Measurements from ENCODE around the gene MORN5.
A peak's percentile ranks its signal among the peaks of the same experiment; 100 is the strongest.

MORN5 gene

DNA sequence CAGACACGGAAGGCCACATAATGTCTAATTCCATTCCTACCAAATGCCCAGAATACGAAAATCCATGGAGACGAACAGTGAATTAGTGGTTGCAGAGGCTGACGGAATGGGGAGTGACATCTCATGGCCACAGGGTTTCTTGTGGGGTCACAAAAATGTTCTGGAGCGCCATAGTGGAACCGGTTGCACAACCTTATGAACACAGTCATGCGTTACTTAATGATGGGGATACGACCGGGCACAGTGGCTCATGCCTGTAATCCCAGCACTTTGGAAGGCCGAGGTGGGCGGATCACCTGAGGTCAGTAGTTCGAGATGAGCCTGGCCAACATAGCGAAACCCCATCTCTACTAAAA lies 40.6 kb upstream of the MORN5 start:
- peaks cover under 1% of the 10 kb centered on the region for H3K27me3 ChIP-seq (ENCODE audit: control insufficient read depth, insufficient read depth, low read length)
- no peaks in the 10 kb centered on the region for H3K36me3 ChIP-seq (ENCODE audit: control insufficient read depth, insufficient read depth, low read length)
- peaks cover 10% of the 10 kb centered on the region for H3K4me1 ChIP-seq (ENCODE audit: control insufficient read depth, insufficient read depth, low read length)
- H3K9me3 ChIP-seq (ENCODE audit: control insufficient read depth, insufficient read depth, low read length): no peaks in the 10 kb centered on the region
- no peak overlapping the region for H3K4me3 ChIP-seq (ENCODE audit: low read depth, low read length)
- H3K9ac ChIP-seq (ENCODE audit: low read depth, low read length): no peak overlapping the region

DNA sequence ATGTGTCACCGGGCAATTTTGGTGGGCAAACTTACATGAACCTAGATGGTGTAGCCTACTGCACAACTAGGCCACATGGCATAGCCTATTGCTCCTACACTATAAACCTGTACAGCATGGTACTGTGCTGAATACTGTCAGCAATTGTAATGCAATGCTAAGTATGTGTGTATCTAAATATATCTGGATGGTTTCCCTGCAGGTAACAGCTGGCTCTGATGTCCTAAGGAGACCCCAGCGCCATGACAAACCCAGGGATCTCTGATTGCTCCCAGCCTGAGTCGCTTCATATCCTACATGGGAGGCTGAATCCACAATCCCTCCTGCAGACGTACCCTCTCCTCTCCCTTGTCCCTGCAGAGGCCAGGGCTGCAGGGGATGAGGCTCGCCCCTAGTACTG lies 40.0 kb upstream of the MORN5 start:
- no peaks in the 10 kb centered on the region for H3K9me3 ChIP-seq (ENCODE audit: control insufficient read depth, insufficient read depth, low read length)
- no peak overlapping the region for H3K9ac ChIP-seq (ENCODE audit: low read depth, low read length)
- H3K27me3 ChIP-seq (ENCODE audit: control insufficient read depth, insufficient read depth, low read length): peaks cover 7% of the 10 kb centered on the region
- peaks cover 10% of the 10 kb centered on the region for H3K4me1 ChIP-seq (ENCODE audit: control insufficient read depth, insufficient read depth, low read length)
- no peaks in the 10 kb centered on the region for H3K36me3 ChIP-seq (ENCODE audit: control insufficient read depth, insufficient read depth, low read length)
- no peak overlapping the region for H3K4me3 ChIP-seq (ENCODE audit: low read depth, low read length)

DNA sequence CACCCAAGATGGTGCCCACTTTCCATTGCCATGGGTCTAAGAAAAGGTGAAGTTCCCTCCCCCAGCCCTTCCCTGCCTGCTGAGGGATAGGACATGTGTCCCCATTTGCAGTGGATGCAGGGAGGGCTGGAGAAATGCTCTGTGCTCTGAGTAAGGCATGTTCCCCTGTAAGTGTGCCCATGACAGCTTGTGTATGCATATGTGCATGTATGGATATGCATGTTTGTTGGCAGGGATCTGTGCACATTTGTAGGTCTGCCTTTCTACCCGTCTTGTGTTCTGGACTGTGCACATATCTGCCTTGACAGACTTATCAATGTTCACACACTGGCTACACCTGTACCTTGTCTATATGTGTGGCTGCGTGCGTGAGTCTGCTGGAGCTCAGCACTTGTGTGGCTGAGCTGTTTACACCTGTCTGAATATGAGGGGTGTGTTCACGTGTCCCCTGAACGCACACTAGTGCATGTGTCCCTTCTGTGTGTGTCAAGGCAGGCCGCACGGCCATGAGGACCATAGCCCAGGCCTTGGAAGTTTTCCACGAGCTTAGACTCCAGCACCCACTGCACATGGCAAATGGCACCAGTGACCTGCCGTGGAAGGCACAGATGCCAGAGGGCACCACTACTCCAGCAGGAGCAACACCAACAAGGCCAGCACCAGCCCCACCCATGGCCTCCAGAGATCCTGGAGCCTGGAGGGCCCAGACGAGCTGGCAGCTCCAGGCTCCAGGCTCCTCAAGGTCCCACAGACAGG lies 39.2 kb upstream of the MORN5 start:
- H3K36me3 ChIP-seq (ENCODE audit: control insufficient read depth, insufficient read depth, low read length): no peaks in the 10 kb centered on the region
- H3K4me3 ChIP-seq (ENCODE audit: low read depth, low read length): no peak overlapping the region
- H3K9ac ChIP-seq (ENCODE audit: low read depth, low read length): no peak overlapping the region
- no peaks in the 10 kb centered on the region for H3K9me3 ChIP-seq (ENCODE audit: control insufficient read depth, insufficient read depth, low read length)
- peaks cover 13% of the 10 kb centered on the region for H3K27me3 ChIP-seq (ENCODE audit: control insufficient read depth, insufficient read depth, low read length)
- H3K4me1 ChIP-seq (ENCODE audit: control insufficient read depth, insufficient read depth, low read length): peaks cover 10% of the 10 kb centered on the region

DNA sequence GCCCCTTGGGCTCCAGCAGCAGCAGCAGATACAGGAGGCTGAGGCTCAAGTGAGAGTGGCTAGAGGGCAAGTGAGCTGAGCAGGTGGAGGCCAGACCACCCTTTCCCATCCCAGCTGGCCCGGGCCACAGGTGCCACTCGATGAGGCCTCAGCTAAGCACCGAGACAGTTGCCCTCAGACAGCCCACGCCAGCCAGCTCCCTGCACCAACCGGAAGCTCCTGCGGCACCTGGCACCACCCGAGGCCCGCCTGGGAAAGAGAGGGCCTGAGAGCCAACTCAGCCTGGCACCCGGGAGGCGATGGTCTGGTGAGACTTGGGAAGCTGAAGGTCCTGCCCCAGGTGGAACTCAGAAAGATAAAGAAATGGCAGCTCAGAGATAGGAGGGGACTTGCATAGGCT lies 38.3 kb upstream of the MORN5 start:
- Histone ChIP-seq H3K4me3 (ENCODE audit: low read depth, low read length) (no peak overlapping the region), H3K4me1 (ENCODE audit: control insufficient read depth, insufficient read depth, low read length) (peaks cover 8% of the 10 kb centered on the region), H3K9ac (ENCODE audit: low read depth, low read length) (no peak overlapping the region), H3K27me3 (ENCODE audit: control insufficient read depth, insufficient read depth, low read length) (peaks cover 22% of the 10 kb centered on the region), H3K36me3 (ENCODE audit: control insufficient read depth, insufficient read depth, low read length) (no peaks in the 10 kb centered on the region), H3K9me3 (ENCODE audit: control insufficient read depth, insufficient read depth, low read length) (no peaks in the 10 kb centered on the region)

DNA sequence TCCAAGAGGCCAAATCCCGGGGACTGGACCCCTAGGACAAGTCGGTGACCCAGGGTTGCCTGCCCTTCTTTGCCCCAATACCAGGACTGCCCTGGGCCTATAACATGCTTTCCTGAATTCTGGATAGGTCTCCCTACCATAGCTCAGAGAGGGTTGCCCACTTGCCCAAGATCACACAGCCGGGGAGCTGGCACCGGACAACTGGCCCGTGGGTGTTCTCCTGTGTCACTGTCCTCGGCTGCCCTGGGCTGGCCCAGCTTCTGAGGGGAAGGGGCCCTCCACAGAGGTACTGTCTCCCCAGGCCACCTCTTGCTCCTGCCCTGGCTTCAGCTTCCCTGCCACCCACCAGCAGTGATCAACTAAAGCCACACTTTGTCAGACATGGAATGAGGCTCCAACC lies 37.8 kb upstream of the MORN5 start:
- H3K27me3 ChIP-seq (ENCODE audit: control insufficient read depth, insufficient read depth, low read length): peaks cover 25% of the 10 kb centered on the region
- no peak overlapping the region for H3K4me3 ChIP-seq (ENCODE audit: low read depth, low read length)
- H3K9me3 ChIP-seq (ENCODE audit: control insufficient read depth, insufficient read depth, low read length): no peaks in the 10 kb centered on the region
- no peaks in the 10 kb centered on the region for H3K36me3 ChIP-seq (ENCODE audit: control insufficient read depth, insufficient read depth, low read length)
- H3K9ac ChIP-seq (ENCODE audit: low read depth, low read length): no peak overlapping the region
- H3K4me1 ChIP-seq (ENCODE audit: control insufficient read depth, insufficient read depth, low read length): peaks cover 6% of the 10 kb centered on the region

DNA sequence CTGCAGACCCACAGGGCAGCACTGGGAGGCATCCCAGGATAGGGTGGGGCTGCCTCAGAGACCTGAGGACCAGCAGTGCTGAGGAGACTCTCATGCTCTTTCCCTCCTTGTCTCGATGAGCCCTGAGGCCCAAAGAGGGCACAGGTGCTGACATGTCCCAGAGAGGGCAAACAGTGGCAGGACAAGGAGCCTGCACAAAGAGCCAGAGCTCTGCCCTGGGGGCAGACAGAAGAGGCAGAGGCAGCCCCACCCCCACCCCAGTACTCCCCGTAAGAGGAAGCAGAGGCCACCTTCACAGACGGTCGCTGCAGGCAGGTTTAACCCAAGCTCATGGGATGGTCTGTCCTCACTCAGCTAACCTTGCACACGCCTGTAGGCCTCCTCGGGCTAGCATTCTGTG lies 37.2 kb upstream of the MORN5 start:
- H3K4me1 ChIP-seq (ENCODE audit: control insufficient read depth, insufficient read depth, low read length): peaks cover 6% of the 10 kb centered on the region
- no peaks in the 10 kb centered on the region for H3K9me3 ChIP-seq (ENCODE audit: control insufficient read depth, insufficient read depth, low read length)
- H3K9ac ChIP-seq (ENCODE audit: low read depth, low read length): no peak overlapping the region
- peaks cover 29% of the 10 kb centered on the region for H3K27me3 ChIP-seq (ENCODE audit: control insufficient read depth, insufficient read depth, low read length)
- no peaks in the 10 kb centered on the region for H3K36me3 ChIP-seq (ENCODE audit: control insufficient read depth, insufficient read depth, low read length)
- H3K4me3 ChIP-seq (ENCODE audit: low read depth, low read length): no peak overlapping the region

DNA sequence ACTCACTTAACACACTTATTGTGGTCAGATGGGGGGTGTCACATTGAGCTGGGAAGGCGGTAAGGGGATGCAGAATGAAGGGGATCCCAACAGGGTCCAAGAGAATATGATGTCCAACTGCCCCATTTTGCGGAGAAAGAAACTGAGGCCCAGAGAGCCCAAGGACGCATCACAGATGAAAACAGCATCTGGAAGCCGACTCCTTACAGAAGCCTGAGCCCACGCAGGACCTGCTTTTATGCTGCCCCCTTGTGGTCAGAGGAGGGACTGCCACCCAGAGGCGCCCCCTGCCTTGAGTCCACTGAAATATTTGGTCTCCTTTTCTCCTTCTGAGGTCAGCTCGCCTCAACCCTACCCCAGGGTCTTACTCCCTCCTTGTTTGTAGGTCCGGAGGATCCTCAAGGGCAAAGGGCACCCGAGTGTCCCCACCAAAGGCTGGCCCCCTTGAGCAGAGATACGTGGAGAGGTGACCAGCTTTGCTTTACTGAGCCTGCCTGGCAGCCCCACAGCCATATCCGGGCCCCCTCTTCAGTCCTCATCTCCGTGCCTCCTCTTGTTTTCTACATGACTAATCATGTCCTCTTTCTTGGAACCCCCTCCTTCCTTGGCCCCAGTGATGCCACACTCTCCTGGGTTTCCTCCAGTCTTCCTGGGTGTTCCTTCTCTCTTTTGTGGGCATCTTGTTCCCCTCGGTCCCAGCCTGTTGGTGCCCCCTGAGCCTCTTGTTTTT lies 36.6 kb upstream of the MORN5 start:
- no peaks in the 10 kb centered on the region for H3K36me3 ChIP-seq (ENCODE audit: control insufficient read depth, insufficient read depth, low read length)
- peaks cover 6% of the 10 kb centered on the region for H3K4me1 ChIP-seq (ENCODE audit: control insufficient read depth, insufficient read depth, low read length)
- no peak overlapping the region for H3K4me3 ChIP-seq (ENCODE audit: low read depth, low read length)
- peaks cover 33% of the 10 kb centered on the region for H3K27me3 ChIP-seq (ENCODE audit: control insufficient read depth, insufficient read depth, low read length)
- no peaks in the 10 kb centered on the region for H3K9me3 ChIP-seq (ENCODE audit: control insufficient read depth, insufficient read depth, low read length)
- no peak overlapping the region for H3K9ac ChIP-seq (ENCODE audit: low read depth, low read length)

DNA sequence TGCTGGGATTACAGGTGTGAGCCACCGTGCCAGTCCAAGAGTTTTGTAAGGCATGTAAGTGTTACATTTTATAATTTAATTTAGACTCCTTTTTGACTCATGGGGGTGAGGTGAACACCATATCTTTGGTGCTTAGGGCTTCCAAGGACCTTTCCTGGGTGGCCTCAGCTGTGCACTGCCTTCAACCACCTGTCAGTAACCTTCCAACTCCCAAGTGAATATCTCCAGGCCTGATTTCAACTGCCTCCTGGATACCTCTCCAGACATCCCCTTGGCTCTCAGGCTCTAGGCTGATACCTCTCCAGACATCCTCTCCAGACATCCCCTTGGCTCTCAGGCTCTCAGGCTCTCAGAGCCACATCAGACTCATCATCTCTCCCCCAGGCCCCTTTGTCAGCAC lies 35.7 kb upstream of the MORN5 start:
- Histone ChIP-seq H3K36me3 (ENCODE audit: control insufficient read depth, insufficient read depth, low read length) (no peaks in the 10 kb centered on the region), H3K9ac (ENCODE audit: low read depth, low read length) (no peak overlapping the region), H3K27me3 (ENCODE audit: control insufficient read depth, insufficient read depth, low read length) (peaks cover 39% of the 10 kb centered on the region), H3K4me3 (ENCODE audit: low read depth, low read length) (no peak overlapping the region), H3K9me3 (ENCODE audit: control insufficient read depth, insufficient read depth, low read length) (no peaks in the 10 kb centered on the region), H3K4me1 (ENCODE audit: control insufficient read depth, insufficient read depth, low read length) (peaks cover 6% of the 10 kb centered on the region)

DNA sequence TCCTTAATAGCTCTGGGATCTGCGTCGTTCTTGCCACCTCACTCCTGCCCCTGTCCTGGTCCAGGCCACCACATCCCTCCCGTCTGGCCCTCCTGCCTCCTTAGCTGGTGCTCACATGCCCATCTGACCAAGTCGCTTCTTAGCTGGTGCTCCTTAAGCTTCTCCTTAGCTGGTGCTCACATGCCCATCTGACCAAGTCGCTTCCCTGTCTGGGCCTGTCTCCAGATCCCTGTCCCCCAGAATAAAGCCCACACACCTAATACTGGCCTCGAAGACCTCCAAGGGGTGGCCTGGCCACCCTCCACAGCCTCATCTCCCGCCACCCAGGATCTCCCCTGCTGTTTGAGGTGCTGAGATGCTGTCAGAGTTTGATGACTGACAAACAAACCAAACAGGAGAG lies 35.2 kb upstream of the MORN5 start:
- Histone ChIP-seq H3K27me3 (ENCODE audit: control insufficient read depth, insufficient read depth, low read length) (peaks cover 44% of the 10 kb centered on the region), H3K4me1 (ENCODE audit: control insufficient read depth, insufficient read depth, low read length) (peaks cover 6% of the 10 kb centered on the region), H3K4me3 (ENCODE audit: low read depth, low read length) (no peak overlapping the region), H3K36me3 (ENCODE audit: control insufficient read depth, insufficient read depth, low read length) (no peaks in the 10 kb centered on the region), H3K9ac (ENCODE audit: low read depth, low read length) (no peak overlapping the region), H3K9me3 (ENCODE audit: control insufficient read depth, insufficient read depth, low read length) (no peaks in the 10 kb centered on the region)

DNA sequence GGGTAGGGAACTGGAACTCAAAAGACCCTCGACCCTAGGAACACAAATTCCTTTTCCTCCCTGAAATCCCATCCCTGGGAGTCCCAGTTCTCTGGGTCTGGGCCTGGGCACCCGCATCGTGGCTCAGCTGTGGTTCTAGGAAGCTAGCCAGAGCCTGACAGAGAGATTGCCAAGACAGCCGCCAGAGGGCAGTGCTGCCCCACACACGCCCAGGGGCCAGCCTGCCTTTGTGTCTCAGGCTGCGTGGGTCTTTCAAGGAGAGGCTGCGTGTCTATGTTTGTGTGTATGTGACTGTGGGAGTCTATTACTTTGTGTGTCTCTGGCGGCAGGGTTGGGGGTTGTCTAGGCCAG lies 34.6 kb upstream of the MORN5 start:
- Histone ChIP-seq H3K9ac (ENCODE audit: low read depth, low read length) (no peak overlapping the region), H3K4me3 (ENCODE audit: low read depth, low read length) (no peak overlapping the region), H3K4me1 (ENCODE audit: control insufficient read depth, insufficient read depth, low read length) (peaks cover 6% of the 10 kb centered on the region), H3K9me3 (ENCODE audit: control insufficient read depth, insufficient read depth, low read length) (no peaks in the 10 kb centered on the region), H3K27me3 (ENCODE audit: control insufficient read depth, insufficient read depth, low read length) (peaks cover 50% of the 10 kb centered on the region), H3K36me3 (ENCODE audit: control insufficient read depth, insufficient read depth, low read length) (no peaks in the 10 kb centered on the region)

DNA sequence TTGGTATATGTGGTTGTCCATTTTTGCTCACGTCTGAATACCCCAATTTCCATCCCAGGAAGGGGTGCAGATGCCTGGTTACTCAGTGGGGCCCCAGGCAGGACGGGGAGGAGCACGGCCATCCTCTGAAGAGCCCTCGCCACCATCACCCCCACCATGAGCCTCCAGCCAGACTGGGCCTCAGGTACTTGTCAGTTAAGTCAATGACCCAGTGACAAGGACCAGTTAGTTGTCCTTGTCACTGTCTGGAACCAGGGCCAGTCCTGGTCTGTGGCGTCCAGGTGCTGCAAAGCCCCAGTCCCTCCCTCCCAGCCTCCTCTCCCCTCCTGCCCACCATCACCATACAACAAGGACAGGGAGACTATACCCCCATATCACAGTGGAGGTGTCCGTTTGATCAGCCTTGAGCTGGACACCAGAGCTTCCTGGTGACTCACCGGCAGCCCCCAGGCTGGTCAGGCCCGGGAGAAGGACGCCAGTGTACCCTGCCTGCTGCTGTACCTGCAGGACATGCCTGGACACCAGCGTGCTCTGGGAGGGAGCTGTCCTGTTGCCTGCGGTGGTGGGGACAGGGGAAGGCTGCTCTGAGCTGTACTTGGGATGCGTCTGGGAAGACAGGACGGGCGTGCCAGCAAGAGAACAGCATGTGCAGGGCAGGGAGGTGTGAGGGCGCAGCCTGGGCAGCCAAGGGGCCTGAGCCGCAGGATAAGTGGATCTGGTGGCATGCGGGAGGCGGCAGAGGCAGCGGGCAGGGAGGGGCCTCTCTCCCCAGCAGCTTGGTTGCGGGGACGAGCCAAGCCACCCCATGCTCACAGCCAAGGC lies 34.0 kb upstream of the MORN5 start:
- H3K4me3 ChIP-seq (ENCODE audit: low read depth, low read length): peak overlapping the region; percentile 74
- no peaks in the 10 kb centered on the region for H3K9me3 ChIP-seq (ENCODE audit: control insufficient read depth, insufficient read depth, low read length)
- H3K27me3 ChIP-seq (ENCODE audit: control insufficient read depth, insufficient read depth, low read length): peaks cover 56% of the 10 kb centered on the region
- peaks cover 6% of the 10 kb centered on the region for H3K4me1 ChIP-seq (ENCODE audit: control insufficient read depth, insufficient read depth, low read length)
- H3K36me3 ChIP-seq (ENCODE audit: control insufficient read depth, insufficient read depth, low read length): no peaks in the 10 kb centered on the region
- H3K9ac ChIP-seq (ENCODE audit: low read depth, low read length): peak overlapping the region; percentile 24
